ENCODE data around the gene ZNF772.
"Not testable (repeated sequence)": the region's sequence is repeated elsewhere in the genome, so short reads cannot be mapped to it uniquely, and the experiment has no call there.

Gene ZNF772

DNA sequence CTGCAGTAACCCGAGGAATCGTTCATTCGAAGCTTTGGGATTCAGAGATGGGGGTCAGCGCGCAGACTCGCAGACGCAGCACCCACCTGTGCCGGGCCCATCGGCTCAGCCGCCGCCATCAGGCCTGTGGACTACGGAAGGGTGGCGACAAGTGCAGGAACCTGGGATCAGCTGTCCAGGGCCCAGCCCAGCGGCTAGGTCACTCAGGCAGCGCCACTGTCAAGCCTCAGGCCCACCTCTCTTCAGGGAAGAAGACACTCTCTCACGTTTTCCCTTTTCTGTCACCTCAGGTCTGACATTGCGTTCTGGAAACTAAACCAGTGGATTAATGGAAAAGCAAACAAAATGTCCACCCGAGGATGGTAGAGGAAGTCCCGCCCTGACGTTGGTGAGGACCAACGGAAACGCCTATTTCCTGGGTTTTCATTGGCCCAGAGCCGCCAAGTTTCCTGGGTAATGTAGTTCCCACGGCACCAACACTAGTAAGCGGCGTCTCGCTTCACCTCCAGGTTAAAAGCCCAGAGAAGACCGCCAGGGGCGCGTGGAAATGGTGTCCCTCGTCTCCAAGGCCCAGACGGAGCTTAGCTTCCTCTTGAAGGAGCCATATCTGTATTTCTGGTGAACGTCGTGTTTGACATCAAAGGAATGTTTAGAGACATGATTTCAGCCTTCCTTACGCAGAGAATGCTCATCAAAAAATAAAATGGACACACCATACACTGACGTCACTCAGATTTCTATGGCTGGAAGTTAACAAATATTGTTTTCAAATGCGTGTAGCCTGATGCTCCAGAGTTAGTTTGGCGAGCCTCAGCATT, at the start of gene ZNF772:
Gene ZNF772, minus strand, starts transcription at position 376 of the 818 bp plus-strand sequence. Its CDS starts 257 bp downstream, at position 119.
- DNase-seq (ENCODE audit: low read depth), result peak; percentile 96

DNA sequence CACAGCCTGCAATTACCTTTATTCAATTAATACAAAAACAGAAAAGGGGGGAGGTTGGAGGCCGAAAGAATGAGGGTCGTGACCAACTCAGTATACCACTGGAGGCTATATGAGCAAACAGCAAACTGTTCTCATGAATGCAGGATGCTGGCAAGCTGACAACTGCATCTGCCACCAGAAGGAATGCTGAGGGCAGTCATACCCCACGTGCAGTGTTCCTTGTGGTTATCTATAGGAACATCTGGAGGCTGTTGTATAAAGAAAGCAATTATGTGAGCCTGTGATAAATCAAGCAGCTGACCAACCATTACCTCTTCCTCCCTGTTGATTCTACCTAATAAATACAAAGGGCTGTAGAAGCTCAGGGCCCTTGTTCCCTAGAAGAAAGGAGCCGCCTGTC, 40.7 kb upstream of the ZNF772 start:
- not testable (repeated sequence) for DNase-seq (ENCODE audit: low read depth)

DNA sequence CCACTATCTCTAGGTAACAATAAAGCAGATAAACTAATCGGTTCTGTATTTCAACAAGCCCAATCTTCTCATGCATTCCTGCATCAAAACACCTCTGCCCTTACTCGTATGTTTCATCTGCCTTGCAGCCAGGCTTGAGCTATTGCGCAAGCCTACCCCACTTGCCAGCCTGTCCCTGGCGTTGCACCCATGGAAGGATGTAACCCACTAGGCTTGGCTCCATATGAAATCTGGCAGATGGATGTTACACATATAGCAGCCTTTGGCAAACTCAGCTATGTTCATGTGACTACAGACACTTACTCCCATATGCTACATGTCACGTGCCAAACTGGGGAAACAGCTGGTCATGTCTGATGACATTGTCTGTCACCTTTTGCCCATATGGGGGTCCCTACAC, 37.9 kb upstream of the ZNF772 start:
- DNase-seq (ENCODE audit: low read depth), result no peak

DNA sequence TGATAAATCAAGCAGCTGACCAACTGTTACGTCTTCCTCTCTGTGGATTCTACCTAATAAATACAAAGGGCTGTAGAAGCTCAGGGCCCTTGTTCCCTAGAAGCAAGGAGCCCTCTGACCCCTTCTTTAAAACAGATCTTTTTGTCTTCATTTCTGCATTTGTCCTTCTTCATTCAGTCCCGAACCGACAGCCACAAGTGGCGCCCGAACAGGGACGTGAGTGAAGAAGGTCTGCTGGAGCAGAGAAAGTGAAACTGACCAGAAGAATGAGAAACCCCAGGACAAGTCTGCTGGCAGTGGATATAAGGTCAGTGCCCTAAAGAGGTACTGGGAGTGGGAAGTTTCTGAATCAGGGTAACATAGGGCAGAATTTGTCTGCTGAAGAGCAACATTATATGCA, 35.5 kb upstream of the ZNF772 start:
- DNase-seq (ENCODE audit: low read depth), result peak; percentile 14

DNA sequence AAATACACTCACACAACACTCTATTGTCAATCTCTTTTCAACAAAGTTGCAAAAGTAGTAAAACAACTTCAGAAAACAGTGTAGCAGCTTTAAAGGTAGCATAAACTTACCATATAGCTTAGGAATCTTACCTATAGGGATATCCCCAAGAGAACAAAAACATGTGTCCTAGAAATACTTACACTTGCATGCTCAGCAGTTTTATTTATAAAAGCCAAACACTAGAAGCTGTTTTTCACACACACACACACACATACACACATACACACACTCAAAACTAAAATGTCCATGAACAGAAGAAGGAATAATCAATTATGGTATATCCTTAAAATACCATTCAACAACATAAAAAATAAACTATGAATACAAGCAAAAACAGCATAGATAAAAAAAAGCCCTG, 34.1 kb upstream of the ZNF772 start:
- no peak for DNase-seq (ENCODE audit: low read depth)

DNA sequence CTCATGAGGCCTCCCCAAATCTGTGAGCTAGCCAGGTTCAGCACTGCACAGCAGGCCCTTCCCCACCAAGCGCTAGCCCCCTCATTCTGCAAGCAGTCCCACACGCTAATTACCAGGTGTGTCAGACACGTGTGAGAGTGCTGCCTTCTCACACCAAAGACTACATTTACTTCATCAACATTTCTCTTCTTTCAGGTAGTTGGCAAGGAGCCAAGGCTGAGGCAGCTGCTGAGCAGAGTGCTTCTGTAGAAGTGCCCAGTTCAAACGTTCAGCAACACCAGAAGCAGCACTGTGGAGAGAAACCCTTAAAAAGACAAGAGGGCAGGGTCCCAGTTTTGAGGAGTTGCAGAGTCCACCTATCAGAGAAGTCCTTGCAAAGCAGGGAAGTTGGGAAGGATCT, 28.8 kb upstream of the ZNF772 start:
- DNase-seq (ENCODE audit: low read depth), result no peak

DNA sequence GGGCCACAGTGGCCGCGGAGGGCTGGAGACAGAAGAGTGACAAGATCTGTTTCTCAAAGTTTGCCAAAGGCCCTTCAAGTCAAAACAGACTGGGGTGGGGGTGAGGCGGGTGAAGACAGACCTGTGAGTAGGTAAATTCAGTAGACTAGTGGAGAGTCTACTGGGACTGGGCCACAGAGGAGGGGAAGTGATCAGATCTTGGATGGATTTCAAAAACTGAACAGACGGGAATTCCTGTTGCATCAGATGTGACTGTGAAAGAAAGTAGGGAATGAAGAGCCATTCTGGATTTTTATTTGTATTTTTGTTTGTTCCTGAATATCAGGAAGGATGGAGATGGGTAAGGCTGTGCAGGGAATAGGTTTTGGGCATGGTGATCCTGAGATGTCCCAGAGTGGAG, 23.0 kb upstream of the ZNF772 start:
- peak; percentile 62 for DNase-seq (ENCODE audit: low read depth)

DNA sequence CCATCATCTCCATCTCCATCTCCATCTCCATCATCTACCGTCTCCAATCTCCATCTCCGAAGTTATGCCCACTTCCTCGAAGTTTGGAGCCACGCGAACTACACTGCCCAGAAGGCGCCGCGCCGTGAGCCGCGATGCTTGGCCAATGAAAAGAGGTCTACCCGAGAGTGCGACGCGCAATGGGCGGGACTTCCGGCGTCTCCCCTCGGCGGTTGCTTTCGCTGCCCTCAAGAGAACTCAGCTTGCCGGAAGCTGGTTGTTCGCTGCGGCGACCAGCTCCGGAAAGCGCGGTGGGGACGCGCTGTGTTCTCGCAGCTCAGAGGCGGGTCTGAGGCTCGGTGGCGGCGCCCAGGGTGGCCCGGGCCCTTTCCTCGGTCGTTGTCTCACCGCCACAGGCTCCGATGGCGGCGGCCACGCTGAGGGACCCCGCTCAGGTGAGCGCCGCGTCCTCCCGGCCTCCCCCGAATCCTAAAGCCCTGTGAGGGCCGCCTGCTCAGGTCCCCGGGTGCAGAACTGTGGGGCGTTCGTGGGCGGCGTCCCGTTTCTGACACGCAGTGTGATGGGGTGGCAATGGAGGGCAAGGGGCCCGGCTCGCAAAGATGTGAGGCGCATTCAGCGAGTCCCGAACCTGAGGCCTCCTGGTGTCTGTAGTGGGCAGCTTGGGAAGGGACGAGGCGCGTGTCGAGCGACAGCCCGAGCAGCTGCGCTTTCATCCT, 22.5 kb upstream of the ZNF772 start, which contains the start of gene ZNF773:
Gene ZNF773, plus strand, starts transcription at position 259 of the 716 bp plus-strand sequence. Its CDS starts 143 bp downstream, at position 402.
- DNase-seq (ENCODE audit: low read depth), result peak; percentile 95

DNA sequence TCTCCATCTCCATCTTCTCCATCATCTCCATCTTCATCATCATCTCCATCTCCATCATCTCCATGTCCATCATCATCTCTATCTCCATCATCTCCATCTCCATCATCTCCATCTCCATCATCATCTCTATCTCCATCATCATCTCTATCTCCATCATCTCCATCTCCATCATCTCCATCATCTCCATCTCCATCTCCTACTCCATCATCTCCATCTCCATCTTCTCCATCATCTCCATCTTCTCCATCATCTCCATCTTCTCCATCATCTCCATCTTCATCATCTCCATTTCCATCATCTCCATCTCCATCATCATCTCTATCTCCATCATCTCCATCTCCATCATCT, 21.9 kb upstream of the ZNF772 start:
- not testable (repeated sequence) for DNase-seq (ENCODE audit: low read depth)

DNA sequence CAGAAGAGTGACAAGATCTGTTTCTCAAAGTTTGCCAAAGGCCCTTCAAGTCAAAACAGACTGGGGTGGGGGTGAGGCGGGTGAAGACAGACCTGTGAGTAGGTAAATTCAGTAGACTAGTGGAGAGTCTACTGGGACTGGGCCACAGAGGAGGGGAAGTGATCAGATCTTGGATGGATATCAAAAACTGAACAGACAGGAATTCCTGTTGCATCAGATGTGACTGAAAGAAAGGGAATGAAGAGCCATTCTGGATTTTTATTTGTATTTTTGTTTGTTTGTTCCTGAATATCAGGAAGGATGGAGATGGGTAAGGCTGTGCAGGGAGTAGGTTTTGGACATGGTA, 10.9 kb upstream of the ZNF772 start:
- peak; percentile 36 for DNase-seq (ENCODE audit: low read depth)

DNA sequence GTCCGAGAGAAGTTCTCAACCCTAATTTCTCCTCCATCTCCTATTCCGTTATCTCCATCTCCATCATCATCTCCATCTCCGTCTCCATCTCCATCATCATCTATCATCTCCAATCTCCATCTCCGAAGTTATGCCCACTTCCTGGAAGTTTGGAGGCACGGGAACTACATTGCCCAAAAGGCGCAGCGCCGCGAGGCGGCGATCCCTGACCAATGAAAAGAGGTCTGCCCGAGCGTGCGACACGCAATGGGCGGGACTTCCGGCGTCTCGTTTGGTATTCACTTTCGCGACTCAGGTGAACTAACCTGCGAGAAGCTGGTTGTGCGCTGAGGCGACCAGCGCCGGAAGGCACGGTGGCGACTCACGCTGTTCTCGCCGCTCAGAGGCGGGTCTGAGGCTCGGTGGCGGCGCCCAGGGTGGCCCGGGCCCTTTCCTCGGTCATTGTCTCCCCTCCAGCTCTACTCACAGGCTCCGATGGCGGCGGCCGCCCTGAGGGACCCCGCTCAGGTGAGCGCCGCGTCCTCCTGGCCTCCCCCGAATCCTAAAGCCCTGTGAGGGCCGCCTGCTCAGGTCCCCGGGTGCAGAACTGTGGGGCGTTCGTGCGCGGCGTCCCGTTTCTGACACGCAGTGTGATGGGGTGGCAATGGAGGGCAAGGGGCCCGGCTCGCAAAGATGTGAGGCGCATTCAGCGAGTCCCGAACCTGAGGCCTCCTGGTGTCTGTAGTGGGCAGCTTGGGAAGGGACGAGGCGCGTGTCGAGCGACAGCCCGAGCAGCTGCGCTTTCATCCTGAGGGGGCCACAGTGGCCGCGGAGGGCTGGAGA, 10.3 kb upstream of the ZNF772 start, which contains the start of gene ZNF419:
Gene ZNF419, plus strand, starts transcription at position 274 of the 822 bp plus-strand sequence. Its CDS starts 201 bp downstream, at position 475.
- DNase-seq (ENCODE audit: low read depth), result peak; percentile 87

DNA sequence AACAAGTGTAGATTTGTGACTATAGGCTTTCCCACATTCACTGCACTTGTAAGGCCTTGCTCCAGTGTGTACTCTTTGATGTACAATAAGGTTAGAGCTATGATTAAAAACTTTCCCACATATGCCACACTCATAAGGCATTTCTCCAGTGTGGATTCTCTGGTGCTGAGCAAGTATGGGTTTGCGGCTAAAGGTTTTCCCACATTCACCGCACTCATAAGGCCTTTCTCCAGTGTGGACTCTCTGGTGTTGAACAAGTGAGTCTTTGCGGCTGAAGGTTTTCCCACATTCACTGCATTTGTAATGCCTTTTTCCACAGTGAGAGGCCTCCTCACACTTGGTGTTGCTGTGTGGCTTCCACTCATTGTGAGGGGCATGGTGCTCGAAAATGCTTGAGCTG, 3.7 kb downstream of the ZNF772 start:
- no peak for DNase-seq (ENCODE audit: low read depth)

DNA sequence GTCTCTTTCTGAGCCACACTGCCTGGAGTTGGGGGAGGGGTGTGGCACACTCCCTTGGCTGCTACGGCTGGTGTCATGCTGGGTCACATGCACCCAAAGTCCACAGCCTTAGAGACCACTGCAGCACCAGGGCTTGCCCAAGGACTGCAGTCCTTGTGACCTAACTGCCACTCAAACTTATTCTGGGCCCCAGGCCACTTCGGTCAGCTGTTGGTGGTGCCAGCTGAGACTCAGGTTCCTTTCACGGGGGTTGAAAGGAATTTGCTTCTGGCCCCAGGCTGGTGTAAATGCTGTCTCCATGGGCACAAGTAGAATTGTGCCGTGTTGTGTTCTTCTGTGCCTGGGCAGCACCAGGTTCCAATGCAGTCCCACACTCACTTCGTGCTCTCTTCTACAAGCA, 10.9 kb downstream of the ZNF772 start:
- no peak for DNase-seq (ENCODE audit: low read depth)

DNA sequence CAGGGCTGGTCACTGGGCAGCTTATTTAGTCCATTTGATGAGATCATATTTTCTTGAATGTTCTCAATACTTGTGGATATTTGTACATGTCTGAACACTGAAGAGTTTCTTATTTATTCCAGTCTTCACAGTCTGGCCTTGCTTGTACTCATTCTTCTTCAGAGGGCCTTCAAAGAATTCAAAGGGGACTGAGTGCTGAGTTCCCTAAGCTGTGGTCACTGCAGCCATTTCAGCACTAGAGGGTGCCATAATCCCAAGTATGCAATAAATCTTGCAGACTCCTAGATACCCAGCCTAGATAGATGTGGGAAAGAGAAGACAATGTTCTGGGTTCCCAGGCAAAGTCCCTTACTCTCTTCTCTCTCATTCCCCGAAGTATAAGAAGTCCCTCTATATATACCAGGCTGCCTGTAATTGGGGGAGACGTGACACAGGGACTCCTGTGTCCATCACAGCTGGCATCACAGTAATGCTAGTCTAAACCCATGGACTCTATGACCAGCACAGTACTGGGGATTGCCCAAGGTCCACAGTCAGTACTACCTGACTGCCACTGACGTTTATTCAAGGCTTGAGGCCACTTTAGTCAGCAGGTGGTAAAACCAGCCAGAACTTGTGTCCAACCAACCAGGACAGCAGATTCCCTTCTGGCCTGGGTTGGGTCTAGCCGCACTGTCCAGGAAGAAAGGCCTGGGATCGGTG, 11.5 kb downstream of the ZNF772 start:
- peak; percentile 41 for DNase-seq (ENCODE audit: low read depth)

DNA sequence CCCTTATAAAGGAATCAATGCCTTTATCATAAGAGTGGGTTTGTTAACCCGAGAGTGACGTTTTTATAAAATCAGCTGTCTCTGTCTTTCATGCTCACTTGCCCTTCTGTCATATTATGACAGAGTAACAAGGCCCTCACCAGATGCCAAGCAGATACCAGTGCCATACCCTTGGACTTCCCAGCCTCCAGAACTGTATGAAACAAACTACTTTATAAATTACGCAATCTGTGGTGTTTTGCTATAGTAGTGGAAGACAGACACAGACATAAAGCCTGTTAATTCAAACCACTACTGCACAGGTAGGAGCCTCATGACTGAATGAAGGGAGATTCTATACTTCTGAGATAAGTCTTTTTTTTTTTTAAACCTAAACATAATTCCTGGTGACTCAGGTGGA, 25.1 kb downstream of the ZNF772 start:
- DNase-seq (ENCODE audit: low read depth), result no peak

DNA sequence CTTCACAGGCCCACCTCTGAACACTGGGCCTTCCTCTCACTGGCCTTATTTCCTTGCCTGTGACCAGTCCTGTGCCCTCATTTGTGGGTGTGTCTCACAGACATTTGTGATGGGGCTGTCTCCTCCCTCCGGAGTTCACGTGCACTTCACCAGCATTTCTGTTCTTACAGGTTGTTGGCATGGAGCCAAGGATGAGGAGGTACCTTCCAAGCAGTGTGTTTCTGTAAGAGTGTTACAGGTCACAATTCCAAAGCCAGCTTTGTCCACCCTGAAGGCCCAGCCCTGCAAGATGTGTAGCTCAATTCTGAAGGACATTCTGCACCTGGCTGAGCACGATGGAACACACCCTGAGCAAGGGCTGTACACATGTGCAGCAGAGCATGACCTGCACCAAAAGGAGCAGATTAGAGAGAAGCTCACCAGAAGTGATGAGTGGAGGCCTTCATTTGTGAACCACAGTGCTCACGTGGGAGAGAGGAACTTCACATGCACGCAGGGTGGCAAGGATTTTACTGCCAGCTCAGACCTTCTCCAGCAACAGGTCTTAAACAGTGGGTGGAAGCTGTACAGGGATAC, 34.2 kb downstream of the ZNF772 start:
- DNase-seq (ENCODE audit: low read depth), result no peak

DNA sequence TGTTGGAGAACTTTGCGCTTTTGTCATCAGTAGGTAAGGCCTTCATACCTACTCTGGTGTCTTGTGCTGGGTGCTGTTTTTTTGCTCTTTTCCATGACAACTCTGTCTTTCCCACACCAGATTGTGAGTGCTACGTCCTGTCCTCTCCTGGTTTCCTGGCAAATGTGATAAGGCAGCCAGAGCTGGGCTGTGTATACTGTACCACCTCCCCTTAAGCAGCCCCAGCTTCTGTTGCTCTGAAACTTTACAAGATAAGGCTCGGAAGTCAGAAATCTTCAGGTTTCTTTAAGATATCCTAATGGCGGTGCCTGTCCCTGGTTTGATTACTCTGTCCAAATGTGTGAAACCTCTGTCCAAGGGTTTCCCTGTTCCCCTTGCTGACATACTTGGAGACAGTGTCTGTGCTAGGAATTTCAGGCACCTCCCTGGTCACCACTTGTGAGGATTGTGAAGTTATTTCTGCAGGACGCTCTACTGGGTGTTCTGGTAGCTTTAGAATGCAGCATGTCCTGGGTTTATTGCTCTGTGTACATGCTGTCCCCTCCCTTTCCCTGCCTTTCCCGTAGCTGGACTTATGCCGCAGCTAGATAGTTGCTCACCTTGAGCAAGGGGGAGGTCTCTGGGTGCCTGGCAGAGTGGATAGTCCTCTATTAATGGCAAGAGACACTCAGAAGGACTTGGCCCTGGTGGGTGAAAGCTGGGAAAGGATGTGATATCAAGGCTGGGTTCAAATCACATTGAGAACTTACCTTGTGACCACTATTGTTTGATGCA, 35.2 kb downstream of the ZNF772 start:
- no peak for DNase-seq (ENCODE audit: low read depth)

DNA sequence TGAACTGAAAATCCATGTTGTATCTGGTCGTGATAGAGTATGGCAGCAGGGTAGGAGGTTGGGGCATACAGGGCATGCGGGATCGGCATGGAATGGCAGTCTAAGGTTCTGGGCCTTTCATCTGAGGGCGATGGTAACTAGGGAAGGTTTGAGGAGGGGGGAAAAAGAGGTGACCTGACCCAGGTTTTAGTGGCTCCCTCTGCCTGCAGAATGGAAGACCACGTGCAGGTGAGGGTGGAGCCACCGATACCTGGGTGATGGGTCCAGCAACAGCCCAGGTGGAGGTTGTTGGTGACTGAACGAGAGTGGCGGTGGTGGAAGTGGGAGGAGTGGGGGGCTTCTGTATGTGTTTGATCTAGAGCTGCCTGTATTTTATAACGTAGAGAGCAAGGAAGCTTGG, 38.4 kb downstream of the ZNF772 start:
- DNase-seq (ENCODE audit: low read depth), result no peak

DNA sequence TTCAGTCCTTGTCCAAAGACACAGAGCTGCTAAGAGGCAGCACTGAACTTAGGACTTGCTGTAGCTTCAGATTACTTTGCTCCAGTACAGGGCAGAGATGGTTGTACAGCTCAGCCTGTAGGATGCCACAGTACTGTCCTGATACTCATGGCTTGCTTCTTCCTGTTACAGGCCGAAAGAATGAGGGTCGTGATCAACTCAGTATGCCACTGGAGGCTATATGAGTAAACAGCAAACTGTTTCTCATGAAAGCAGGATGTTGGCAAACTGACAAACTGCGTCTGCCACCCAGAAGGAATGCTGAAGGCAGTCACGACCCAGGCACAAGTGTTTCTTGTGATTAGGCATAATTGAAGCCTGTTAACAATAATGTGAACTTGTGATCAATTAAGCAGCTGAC, 39.4 kb downstream of the ZNF772 start:
- peak; percentile 34 for DNase-seq (ENCODE audit: low read depth)

DNA sequence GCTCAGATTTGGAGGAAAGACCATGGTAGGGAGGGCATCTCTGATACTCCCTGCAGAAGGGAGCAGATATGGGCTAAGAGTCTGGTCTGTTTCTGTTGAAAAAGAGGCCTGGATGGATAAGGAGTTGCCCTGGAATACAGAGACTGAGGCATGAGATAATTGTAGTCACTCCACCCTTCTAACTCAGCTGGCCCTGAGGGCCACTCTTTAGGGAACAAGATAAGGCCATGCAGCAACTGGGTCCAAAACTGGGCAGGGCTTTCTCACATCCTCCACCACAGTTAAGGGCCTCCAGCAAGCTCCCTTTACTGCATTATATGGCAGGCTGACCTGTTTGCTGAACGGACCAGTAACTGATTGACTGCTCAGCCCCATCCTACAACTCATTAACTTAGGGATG, 40.9 kb downstream of the ZNF772 start:
- no peak for DNase-seq (ENCODE audit: low read depth)
